Prostate gland (tissue), 2 donors: ENCODE results near the gene GLIS2.

ENCODE experiments used
- POLR2AphosphoS5 ChIP-seq: sonication (generic); formaldehyde crosslinking; IDR thresholded peaks from one replicate; pipeline ENCODE4 v1.6.1; 2017; ENCODE audit warnings: antibody characterized with exemption
- TF ChIP-seq, protein P1 (sequence below), 4 experiments: fragments of 200-600 bp in 2 of 4; fragments of 450-650 bp in 2 of 4; sonication (generic) in 2 of 4; IDR thresholded peaks; 1 replicate in 3 of 4; 2 replicates in 1 of 4; pipeline ENCODE4 v1.5.1; 2016 to 2019; ENCODE audit warnings: antibody characterized with exemption in 4 of 4, mild to moderate bottlenecking in 2 of 4, moderate library complexity in 2 of 4

DNA sequence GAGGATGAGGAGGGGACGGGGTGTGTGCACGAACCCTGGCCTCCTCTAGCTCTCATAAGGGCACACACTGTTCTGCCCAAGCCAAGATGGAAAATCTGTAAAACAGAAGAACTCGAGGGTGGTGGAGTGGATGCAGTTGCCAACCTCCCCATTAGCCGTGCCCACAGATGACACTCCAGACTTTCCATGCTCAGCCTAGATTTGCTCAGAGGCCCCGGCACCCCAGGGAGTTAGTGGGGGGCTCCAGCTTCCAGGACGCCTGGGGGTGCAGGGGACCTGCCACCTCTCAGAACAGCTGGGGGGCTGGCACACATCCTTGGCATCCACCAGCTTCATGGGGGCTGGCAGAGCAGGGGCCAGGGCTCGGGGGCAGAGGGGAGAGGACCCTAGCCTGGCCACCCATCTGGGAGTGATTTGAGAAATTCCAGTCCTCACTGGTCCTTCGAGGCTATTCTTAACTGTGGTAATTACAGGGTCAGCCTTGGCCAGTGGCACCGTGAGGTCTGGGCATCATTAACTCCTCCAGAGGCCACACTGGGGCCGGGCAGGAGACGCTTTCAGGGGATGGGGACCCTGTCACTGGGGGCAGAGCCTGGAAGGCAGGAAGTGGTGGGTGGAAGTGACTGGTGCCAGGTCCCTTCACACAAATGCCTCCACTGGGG is 70.1 kb downstream of the GLIS2 start:
- TF ChIP-seq, protein P1, sequence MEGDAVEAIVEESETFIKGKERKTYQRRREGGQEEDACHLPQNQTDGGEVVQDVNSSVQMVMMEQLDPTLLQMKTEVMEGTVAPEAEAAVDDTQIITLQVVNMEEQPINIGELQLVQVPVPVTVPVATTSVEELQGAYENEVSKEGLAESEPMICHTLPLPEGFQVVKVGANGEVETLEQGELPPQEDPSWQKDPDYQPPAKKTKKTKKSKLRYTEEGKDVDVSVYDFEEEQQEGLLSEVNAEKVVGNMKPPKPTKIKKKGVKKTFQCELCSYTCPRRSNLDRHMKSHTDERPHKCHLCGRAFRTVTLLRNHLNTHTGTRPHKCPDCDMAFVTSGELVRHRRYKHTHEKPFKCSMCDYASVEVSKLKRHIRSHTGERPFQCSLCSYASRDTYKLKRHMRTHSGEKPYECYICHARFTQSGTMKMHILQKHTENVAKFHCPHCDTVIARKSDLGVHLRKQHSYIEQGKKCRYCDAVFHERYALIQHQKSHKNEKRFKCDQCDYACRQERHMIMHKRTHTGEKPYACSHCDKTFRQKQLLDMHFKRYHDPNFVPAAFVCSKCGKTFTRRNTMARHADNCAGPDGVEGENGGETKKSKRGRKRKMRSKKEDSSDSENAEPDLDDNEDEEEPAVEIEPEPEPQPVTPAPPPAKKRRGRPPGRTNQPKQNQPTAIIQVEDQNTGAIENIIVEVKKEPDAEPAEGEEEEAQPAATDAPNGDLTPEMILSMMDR (IDR thresholded peaks at IDR 0.05): no peak
- no peak for TF ChIP-seq POLR2AphosphoS5
